GM18520 (cell line): ENCODE data around the gene CCR3.
"Not testable (repeated sequence)": the region's sequence is repeated elsewhere in the genome, so short reads cannot be mapped to it uniquely, and the experiment has no call there.

Experiments used
- ATAC-seq: cut with Tn5 transposase; IDR thresholded peaks from one replicate; pipeline ENCODE4 v1.9.1; 2021; ENCODE audit not compliant: unreplicated experiment

Gene CCR3

DNA sequence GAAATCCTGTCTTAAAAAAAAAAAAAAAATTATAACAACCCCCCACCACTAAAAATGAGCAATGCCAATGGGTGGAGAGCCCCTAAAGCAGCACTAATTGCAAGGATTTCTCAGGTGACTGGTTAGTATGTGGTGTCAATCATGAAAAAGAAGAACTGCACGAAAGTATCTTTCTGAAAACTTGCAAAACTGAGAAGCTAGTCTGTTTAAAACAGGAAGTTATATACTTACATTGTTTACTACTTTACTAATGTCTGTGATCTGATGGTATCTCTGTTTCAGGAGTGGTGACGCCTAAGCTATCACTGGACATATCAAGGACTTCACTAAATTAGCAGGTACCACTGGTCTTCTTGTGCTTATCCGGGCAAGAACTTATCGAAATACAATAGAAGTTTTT, at the start of gene CCR3:
Gene CCR3 (plus strand): TSS at position 341 of the 400 bp plus-strand sequence. CDS start 22,699 bp downstream, outside the sequence.
- no peak for ATAC-seq

DNA sequence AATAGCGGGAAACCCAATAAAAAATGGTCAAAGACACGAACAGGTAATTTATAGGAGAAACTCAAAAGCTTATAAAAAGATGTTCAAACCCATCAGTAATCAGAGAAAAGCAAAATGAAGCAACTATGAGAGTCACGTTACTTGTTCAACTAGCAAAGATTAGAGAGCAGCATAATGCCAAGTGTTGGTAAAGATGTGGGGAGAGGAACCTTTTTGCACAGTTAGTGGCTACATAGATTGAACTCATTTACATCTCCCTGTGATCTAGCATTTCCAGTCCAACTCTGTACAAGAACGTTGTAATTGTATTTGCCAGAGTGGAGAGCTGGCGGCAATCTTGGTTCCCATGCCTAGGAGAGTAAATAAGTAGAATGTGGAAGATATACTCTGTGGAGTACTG, 49.3 kb upstream of the CCR3 start:
- no peak for ATAC-seq

GRCh38 chr3:46193436-46193835, 48.8 kb upstream of the CCR3 start:
- no peak for ATAC-seq

GRCh38 chr3:46194868-46195553, 47.2 kb upstream of the CCR3 start:
- no peak for ATAC-seq

DNA sequence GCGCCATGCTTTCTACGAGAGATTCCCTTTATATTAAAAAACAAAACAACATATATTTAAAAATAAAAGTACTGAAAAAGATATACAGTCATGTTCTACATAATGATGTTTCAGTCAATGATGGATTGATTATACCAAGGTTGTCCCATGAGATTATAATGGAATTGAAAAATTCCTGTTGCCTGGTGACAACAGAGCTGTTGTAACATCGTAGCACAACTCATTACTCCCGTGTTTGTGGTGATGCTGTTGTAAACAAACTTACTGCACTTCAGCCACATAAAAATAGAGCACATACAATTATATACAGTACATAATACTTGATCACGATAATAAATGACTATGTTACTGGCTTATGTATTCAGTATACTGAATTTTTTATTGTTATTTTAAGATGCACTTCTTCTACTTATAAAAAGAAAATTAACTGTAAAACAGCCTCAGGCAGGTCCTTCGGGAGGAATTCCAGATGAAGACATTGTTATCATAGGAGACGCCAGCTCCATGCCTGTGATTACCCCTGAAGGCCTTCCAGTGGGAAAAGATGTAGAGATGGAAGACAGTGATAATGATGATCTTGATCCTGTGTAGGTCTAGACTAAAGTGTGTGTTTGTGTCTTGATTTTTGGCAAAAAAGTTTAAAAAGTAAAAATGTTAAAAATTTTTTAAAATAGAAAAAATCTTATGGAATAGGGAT, 45.9 kb upstream of the CCR3 start:
- ATAC-seq = no peak

DNA sequence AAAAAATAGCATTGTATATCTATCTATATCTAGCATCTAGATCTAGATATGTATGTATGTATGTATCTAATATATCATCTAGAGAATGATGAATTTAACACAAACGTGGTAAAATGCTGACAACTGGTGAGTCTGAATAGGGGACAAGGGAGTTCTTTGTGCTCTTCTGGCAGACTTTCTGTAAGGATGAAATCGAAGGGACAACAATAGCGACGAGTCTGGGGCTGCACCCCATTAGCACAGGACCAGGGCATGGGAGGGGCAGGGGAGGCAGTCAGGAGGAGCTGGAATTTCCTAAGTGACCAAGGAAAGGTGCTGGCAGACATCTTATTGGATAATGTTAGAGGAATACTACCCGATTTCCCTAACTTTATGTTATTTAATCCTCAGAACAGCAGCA, 42.0 kb upstream of the CCR3 start:
- ATAC-seq = no peak

DNA sequence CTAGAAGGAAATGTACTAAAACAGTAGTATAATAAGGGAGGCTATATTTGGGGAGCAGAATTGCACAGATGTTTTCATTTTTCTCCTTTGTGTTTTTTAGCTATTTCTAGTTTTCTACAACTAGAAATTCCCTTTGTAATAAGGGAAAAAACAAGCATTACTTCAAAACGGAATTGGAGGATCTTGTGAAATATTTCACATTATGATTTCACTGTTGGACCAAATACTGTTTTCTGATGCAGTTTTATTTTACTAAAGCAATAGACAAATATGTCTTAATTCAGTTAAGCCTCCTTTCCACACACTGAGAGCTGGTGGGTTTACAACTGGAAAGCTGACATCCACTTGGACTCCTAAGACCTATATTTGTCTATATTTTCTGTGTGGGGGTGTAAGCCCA, 41.5 kb upstream of the CCR3 start:
- no peak for ATAC-seq

- ATAC-seq = no peak
Measured at GRCh38 chr3:46202535-46202934, 39.7 kb upstream of the CCR3 start.

DNA sequence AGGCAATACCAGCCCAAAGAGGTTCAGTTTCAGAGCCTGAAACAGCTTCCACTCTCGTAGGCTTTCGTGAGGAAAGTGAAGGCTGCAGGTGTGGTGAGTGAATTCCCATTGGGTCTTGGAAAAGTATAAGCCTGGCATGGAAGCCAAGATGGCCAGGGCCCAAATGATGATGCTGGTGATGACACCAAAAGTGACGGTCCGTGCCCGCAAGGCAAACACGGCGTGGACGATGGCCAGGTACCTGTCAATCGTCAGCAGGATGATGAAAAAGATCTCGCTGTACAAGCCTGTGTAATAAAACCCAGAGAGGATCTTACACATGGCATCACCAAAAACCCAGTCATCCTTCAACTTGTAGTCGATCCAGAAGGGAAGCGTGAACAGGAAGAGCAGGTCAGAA, 38.6 kb upstream of the CCR3 start:
- ATAC-seq = no peak

GRCh38 chr3:46205286-46205960, 36.8 kb upstream of the CCR3 start:
- no peak for ATAC-seq

- ATAC-seq = no peak
Measured at GRCh38 chr3:46206282-46207015, 35.8 kb upstream of the CCR3 start.

DNA sequence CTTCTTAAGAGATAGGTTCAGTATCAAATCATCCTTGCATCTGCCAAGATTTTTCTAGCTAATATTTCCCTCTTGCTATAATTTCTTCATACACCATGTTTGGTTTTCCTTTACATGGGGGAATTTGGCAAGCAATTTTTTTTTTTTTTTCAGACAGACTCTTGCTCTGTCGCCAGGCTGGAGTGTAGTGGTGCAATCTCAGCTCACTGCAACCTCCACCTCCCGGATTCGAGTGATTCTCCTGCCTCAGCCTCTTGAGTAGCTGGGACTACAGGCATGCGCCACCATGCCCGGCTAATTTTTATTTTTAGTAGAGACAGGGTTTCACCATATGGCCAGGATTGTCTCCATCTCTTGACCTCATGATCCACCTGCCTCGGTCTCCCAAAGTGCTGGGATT, 34.7 kb upstream of the CCR3 start:
- ATAC-seq = not testable (repeated sequence)

DNA sequence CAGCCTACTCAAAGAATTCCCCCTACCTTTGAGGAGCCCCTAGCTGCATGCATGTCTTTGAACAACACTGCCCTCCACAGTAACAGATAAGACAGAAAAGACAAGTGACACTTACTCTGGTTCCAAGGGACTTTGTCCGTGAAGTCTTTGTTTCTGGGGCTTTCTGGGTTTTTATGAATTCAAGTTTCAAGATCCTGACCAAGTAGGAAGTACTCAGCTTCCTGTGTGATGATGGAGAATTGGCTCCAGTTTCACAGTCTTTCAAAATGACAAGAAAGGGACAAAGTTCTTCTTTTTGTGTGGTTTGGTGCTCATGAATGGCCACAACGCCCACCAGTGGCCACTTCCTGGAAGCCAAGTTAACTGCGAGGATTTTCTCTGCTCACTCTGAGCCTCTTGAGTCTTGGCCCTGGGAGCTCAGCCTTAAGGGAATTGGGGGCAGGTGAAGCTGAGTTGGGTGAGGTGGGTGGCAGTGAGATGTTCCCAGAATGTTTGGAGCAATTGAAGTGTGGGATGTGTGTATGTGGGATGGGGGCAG, 34.0 kb upstream of the CCR3 start, which contains the start of gene CCR1:
Gene CCR1 (minus strand): TSS at position 147 of the 538 bp plus-strand sequence. CDS start 4,000 bp downstream, outside the sequence.
- peak; percentile 35 for ATAC-seq

- ATAC-seq = no peak
Measured at GRCh38 chr3:46209053-46209452, 33.2 kb upstream of the CCR3 start.

DNA sequence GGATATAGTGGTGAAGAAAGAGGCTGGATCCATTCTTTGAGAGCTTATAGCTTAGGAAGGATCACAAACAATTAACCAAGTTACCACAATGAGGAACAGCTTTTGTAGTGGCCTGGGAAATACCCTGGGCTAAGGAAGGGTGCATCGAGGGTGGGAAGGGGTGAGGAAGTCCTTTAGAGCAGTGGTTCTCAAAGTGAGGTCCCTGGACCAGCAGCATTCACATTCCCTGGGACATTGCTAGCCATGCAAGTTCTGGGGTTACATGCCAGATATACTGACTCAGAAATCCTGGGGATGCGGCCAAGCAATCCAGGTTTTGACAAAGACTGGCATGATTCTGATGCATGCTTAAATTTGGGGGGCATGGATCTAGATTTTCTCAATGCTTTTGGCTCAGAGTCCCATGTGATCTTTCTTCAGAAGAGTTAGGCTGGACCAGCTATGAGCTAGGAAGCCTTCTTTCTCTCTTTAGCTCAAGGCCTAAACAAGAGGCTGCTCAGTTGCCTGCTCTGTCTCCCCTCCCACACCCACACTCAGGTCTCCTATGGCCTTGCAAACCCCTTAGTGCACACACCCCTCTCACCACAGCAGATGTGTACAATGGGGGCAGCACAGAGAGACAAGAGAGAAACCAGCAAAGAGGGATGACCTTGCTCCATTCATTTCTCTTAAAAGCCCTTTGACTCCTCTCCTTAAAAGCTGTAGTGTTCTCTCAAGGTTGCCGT, 32.4 kb upstream of the CCR3 start:
- ATAC-seq = no peak

- no peak for ATAC-seq
Measured at GRCh38 chr3:46212101-46212500, 30.2 kb upstream of the CCR3 start.

DNA sequence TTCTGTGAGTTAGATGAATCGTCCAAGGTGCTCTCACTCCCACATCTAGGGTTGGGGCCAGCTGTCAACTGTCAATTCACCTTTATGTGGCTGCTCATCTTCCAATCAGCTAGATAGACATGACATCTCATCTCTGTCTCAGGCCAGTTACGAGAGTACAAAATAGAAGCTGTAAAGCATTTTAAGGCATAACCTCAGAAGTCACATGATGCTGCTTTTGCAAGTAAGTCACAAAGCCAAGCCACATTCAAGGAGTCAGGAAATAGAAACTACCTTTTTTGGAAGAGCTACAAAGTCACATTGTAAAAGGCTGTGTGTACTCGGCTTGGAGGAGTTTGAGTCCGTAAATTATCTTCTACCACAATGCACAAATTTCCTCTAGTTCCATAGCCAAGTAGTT, 29.1 kb upstream of the CCR3 start:
- ATAC-seq = no peak

DNA sequence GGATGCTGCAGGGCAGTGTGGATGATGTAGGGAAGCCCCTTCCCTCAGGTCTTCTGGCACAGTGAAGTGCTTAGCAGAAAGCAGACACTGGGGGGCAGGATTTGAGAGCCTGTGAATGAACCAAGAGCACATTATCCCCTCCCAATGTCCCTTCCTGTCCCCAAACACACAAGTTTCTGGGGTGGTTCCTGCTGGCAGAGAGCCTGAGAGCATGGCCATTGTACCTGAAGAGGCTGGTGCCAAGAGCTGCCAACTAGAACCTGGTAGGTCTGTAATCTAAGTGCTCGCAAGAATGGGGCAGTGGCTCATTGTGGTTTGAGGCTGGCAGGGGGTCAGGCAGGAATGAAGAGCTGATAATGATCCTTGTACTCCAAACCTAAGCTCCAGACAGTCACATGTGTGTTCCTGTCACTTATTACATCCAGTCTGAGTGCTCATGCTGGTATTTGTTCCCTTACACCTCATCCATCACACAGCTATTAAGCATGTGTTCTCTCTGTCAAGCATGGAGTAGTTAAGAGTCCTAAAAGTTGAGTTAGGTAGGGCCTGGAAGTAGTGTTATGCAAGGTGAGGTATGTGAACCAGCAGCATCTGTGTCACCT, 27.4 kb upstream of the CCR3 start:
- ATAC-seq = no peak

GRCh38 chr3:46215810-46216414, 26.3 kb upstream of the CCR3 start:
- ATAC-seq = no peak
